Forelimb muscle (tissue), 1 donor: ENCODE results near the gene MRPS17. TPM values are rescaled to one million over a fixed set of nuclear protein-coding genes. Genes with fewer than 3 reads are reported as not detected.

Experiments
- DNase-seq: peaks from one replicate; pipeline ENCODE4 v3.0.0-alpha.2; 2013; ENCODE audit warnings: low read depth
- polyA plus RNA-seq: library from polyadenylated mRNA; unstranded; fragments of 120-200 nt; gene quantifications from one replicate; pipeline ENCODE4 v1.2.1, GENCODE V29; 2013; ENCODE audit not compliant: insufficient read length

MRPS17 gene
- polyA plus RNA-seq, 1 donor = 14.5 TPM

DNA sequence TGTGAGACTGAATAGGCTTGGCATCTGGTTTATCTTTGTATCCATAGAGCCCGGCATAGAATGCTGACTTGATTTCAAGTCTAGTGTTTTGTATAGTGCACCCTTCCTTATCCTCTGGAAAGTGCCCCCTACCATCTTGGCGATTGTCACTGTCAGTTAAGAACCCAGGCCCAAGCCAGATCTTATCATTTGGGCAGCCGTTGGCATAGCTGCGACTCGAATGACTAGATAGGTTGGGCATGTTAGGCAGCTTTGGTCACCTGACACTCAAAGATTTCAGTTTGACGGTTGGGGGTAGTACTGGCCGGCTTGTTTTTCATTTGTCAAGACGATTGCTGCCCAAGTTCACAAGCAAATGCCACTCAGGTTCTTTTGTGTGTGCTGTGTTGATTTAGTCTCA, 19.3 kb downstream of the MRPS17 start:
- no peak for DNase-seq

DNA sequence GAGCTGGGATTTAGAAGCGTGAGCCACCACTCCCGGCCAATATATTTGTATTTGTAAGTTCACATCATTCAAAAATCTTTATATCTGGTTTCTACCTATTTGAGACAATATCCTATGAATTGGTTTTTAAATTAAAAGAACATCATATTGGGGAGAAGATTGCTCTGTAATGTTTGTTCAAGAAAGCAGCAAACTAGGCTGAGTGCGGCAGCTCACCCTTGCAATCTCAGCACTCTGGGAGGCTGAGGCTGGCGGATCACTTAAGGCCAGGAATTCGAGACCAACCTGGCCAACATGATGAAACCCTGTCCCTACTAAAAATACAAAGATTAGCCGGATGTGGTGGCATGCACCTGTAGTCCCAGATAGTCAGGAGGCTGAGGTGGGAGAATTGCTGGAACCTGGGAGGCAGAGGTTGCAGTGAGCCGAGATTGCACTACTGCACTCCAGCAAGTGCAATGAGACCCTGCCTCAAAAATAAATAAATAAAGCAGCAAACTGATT, 22.1 kb downstream of the MRPS17 start:
- no peak for DNase-seq

DNA sequence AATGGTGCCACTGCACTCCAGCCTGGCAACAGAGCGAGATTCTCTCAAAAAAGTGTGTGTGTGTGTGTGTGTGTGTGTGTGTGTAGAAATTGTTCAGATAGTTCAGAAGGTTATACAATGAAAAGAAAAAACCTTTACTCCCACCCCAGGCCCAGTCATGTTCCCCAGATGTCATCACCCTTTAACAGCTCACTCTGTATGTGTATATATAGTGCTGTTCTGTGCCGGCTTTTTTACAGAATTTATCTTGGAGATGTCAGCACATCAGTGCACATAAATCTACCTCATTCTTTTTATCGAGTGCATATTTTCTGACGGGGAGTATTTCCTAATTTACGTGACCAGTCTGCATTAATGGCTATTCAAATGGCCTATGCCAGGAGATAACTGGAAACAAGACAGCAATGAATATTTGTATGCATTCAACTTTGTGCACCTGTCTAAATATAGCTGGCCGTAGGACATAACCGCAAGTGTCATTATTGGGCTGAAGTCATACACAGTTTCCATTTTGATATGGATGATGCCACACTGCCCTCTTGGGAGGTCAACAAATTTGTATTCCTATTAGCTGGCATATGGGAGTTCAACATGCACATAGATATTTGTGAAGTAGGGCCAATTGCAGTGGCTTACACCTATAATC, 24.4 kb downstream of the MRPS17 start:
- no peak for DNase-seq

DNA sequence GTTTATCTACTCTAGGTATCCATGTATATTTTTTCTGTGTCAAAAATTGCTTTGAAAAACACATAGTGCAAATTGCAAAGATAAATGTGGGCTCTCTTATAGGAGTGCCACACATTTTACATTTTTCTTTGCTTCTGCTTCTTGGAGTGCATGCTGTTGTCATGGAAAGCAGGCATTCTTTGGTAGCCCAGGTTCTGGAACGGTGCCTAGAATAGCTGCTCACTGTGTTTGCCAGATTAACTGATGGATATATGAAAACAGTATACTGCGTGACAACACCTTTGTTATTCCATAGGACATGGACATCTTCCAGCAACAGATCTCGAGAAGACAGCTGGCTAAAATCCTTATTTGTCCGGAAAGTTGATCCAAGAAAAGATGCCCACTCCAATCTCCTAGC, 26.2 kb downstream of the MRPS17 start:
- no peak for DNase-seq

DNA sequence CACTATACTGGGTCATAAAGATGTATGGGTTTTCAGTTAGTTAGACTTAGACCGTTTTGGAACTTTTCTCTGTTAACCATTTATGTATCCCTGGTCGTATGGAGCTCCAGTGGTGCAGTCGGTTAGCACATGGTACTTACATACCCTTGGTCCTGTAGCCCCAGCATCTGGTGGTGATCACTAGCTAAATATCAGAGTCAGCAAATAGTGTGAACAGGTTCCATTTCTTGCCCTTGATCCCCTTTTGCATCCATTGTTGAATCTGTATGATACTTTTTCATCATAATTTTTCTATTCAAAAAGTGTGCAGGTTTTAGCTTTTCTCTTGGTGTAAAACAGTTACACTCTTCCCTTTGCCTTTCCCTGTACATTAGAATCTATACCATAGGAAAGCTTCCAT, 28.6 kb downstream of the MRPS17 start:
- no peak for DNase-seq

DNA sequence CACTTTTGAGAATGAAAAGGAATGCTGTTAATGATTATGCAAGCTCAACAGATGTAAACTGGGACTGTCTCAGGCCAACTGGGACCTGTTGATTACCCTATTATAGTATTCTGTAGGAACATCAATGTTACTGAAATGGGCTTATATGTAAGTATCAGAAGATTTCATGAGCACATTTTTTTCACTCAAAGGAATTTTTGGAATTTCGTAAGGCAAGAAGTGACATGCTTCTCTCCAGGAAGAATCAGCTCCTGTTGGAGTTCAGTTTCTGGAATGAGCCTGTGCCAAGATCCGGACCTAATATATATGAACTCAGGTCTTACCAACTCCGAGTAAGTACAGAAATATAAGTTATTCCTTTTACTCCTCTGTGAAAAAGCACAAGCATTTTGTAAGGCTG, 31.9 kb downstream of the MRPS17 start:
- no peak for DNase-seq

DNA sequence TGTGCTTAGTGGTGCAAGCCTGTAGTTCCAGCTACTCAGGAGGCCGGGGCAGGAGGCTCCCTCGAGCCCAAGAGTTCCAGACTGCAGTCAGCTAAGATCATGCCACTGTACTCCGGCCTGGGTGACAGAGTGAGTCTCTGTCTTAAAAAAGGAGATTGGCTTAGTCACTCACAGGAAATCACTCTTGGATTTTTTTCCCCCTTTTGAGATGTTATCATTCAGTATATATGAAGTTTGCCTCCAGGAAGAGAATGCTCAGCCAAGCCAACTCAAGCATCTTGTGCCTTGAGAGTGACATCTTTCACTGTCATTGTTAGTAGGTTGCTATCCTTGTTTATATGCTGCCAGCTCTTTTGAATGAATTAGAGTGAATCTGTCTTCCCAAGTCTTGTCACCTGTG, 40.7 kb downstream of the MRPS17 start:
- DNase-seq = no peak

DNA sequence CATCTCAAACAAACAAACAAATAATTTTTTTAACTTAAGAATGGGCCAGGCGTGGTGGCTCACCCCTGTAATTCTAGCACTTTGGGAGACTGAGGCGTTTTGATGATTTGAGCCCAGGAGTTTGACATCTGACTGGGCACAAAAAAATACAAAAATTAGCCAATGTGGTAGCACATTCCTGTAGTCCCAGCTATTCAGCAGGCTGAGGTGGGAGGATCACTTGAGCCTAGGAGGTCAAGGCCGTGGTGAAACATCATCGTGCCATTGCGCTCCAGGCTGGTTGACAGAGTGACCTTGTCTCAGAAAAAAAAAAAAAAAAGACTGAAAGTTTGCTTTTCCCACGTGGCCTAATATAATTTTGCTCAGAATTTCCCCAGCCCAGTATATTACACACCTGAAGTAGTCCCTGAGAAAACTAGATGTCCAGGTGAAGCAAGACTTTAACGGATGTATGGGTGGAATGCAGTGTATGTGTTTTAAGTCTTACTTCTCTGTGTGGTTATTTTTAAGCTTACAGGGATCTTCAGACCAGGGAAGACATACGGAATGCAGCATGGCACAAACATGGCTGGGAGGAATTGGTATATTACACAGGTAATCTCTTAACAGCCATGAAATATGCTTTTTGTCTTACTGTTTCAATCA, 45.3 kb downstream of the MRPS17 start:
- no peak for DNase-seq

DNA sequence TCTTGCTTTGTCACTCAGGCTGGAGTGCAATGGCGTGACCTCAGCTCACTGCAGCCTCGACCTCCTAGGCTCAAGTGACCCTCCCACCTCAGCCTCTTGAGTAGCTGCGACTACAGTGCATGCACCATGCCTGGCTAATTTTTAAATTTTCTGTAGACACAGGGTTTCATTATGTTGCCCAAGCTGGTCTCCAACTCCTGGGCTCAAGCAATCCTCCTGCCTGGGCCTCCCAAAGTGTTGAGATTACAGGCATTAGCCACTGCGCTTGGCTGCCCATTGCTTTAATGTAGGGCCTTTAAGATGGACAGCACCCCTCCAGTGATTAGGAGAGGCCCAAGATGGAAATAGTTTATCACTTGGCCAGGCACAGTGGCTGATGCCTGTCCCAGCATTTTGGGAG, 52.1 kb downstream of the MRPS17 start:
- no peak for DNase-seq

Other genes starting within 250 kb of the MRPS17 start
- gene SEPTIN14, start 89.1 kb upstream of the MRPS17 start, polyA plus RNA-seq = 0.09 TPM
- gene ZNF713, start 64.4 kb upstream of the MRPS17 start, polyA plus RNA-seq = 6.3 TPM
- 107 TPM for gene NIPSNAP2, start 12.7 kb downstream of the MRPS17 start, polyA plus RNA-seq
- gene PSPH, start 99.6 kb downstream of the MRPS17 start, polyA plus RNA-seq = 16.9 TPM
- gene CCT6A, start 99.9 kb downstream of the MRPS17 start, polyA plus RNA-seq = 151 TPM
- gene SUMF2, start 112.4 kb downstream of the MRPS17 start, polyA plus RNA-seq = 51.1 TPM
- 41.5 TPM for gene PHKG1, start 141.1 kb downstream of the MRPS17 start, polyA plus RNA-seq
- 228 TPM for gene CHCHD2, start 154.6 kb downstream of the MRPS17 start, polyA plus RNA-seq
- not detected for gene NUPR2, start 164.5 kb downstream of the MRPS17 start, polyA plus RNA-seq